NCI-H524 (cell line): ENCODE measurements around the gene RYR1.
"Not testable (repeated sequence)": the region's sequence is repeated elsewhere in the genome, so short reads cannot be mapped to it uniquely, and the experiment has no call there.

Experiments used
- DNase-seq, 2 experiments: peaks; one replicate each; lab custom pipeline; 2025; lab: John Stamatoyannopoulos, UW

RYR1 gene

DNA sequence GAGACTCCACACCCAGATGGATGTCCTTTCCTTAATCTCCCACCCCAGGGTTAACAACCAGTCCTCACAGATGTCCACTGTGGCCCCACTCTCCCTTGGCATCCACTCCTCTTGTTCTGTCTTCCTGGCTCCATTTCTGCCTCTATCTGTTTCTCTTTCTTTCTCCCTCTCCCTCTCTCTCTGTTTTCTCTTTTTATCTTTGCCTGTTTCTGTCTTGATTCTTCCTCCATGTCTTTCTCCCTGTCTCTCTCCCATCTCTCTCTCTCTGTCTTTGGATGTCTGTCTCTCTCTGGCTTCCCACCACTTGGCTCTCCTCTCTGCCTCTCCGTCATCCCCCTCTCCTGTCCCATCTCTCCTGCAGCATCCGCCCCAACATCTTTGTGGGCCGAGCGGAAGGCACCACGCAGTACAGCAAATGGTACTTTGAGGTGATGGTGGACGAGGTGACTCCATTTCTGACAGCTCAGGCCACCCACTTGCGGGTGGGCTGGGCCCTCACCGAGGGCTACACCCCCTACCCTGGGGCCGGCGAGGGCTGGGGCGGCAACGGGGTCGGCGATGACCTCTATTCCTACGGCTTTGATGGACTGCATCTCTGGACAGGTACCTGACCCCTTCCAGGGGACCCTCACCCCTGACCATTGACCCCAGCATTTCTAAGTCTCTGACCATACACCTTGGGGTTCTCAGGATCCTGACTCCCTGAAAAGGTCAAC, 24.4 kb downstream of the RYR1 start:
- DNase-seq: no peak

DNA sequence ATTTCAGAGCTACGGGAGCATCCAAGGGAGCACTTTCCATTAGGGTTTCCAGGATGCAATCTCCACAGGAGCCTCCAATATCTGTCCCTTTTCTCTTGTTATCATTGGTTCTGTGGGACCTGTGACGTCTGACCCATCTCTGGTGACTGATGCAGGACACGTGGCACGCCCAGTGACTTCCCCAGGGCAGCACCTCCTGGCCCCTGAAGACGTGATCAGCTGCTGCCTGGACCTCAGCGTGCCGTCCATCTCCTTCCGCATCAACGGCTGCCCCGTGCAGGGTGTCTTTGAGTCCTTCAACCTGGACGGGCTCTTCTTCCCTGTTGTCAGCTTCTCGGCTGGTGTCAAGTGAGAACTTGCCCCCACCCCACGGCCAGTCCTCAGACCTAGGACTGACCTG, 25.5 kb downstream of the RYR1 start:
- no peak for DNase-seq

DNA sequence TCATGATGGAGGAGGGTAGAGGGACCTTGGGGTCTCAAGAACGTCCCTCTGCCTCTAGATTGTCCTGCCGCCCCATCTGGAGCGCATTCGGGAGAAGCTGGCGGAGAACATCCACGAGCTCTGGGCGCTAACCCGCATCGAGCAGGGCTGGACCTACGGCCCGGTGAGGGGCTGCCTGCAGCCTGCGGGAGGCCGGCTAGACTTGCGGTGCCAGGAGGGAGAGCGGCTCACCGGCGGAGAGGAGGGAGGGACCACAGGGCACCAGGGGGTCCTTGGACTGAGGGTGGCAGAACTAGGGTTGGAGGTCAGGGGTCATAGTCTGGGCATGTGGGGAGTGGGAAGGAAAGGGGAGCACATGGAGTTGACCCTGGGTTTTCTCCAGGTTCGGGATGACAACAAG, 29.9 kb downstream of the RYR1 start:
- DNase-seq: no peak

DNA sequence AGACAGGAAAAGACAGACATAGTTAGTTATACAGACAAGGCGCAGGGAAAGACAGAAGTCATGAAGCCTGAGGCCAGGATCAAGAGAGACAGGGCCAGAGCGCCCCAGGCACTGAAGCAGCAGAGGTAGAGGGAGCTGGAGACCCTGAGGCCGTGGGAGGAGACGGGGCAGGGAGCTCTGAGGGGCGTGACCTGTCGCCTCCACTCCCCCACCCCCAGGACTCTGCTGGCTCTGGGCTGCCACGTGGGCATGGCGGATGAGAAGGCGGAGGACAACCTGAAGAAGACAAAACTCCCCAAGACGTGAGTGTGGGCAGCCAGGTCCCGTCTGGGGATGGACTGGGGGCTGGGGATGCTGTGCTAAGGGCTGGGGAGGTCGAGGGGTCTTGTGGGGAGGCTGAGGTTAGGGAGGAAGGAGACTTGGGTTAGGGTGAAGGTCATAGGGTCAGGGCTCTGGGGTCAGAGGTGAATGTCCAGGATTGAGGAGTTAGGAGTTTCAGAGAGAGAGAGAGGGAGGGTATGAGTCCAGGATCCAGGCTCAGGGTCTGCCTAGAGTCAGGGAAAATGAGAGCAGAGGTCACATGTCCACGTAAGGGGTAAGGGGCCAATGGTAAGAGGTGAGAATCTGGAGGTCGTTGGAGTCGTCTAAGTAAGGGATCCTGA, 31.1 kb downstream of the RYR1 start:
- DNase-seq: no peak

DNA sequence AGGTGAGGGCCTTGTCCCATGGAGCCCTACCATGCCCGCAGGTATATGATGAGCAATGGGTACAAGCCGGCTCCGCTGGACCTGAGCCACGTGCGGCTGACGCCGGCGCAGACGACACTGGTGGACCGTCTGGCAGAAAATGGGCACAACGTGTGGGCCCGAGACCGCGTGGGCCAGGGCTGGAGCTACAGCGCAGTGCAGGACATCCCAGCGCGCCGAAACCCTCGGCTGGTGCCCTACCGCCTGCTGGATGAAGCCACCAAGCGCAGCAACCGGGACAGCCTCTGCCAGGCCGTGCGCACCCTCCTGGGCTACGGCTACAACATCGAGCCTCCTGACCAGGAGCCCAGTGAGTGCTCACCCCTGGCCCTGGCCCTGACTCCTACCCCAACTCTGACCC, 32.6 kb downstream of the RYR1 start:
- DNase-seq: no peak

DNA sequence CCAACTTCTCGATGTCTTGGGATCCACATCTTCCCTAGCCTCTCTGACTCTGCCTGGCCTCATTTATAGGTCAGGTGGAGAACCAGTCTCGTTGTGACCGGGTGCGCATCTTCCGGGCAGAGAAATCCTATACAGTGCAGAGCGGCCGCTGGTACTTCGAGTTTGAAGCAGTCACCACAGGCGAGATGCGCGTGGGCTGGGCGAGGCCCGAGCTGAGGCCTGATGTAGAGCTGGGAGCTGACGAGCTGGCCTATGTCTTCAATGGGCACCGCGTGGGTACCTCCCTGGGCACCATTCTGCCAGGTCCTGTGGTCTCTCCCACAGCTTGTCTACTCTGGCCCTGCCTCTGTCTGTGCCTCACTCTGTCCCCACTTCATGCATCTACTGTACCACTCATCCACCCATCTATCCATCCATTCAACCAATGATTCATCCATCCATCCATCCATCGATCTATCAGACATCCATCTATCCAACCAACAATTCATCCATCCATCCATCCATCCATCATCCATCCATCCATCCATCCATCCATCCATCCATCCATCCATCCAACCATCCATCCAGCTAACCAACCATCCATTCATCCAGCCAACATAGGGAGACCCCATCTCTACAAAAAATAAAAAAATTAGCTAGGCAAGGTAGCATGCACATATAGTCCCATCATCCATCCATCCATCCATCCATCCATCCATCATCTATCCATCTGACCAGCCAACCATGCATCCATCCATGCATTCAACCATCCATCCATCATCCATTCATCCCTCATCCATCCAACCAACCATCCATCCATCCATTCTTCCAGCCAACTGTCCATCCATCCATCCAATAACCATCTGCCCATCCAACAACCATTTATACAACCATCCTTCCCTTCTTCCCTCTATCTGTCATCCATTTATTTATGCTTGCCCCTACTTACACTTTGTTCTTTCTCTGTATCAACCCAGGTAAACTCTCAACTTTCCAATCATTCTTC, 34.3 kb downstream of the RYR1 start:
- DNase-seq: no peak

DNA sequence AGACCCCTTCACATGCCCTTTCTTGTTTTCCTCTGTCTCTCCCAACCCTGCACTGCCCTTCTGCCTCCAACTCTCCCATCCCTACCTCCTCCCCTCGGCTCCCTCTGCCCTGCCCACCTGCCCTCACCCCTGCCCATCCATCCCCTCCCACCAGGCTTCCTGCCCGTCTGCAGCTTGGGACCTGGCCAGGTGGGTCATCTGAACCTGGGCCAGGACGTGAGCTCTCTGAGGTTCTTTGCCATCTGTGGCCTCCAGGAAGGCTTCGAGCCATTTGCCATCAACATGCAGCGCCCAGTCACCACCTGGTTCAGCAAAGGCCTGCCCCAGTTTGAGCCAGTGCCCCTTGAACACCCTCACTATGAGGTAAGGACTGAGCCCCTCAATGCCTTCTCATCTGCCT, 35.7 kb downstream of the RYR1 start:
- no peak for DNase-seq

DNA sequence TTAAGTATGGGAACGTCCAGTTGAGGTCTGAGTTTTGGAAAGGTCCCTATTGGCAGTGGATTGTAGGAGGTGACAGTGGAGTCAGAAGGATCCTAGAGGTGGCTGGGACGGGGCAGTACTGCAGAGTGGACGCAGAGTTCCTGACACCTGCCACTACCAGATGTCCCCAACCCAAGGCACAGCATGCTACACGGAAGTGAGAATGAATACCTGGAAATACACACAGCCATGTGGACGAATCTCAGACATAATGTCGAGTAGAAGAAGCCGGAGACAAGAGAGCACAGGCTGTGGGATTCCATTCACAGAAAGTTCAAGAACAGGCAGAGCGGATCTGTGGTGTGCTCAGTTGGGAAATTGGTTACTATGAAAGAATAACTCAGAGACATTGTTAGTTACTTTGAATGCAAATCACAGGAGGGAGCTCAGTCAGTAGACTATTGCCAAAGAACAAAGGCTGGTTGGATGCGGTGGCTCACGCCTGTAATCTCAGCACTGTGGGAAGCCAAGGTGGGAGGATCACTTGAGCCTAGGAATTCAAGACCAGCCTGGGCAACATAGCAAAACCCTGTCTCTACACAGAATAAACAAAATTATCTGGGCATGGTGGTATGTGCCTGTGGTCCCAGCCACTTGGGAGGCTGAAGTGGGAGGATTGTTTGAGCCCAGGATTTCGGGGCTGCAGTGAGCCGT, 37.4 kb downstream of the RYR1 start:
- DNase-seq: no peak

DNA sequence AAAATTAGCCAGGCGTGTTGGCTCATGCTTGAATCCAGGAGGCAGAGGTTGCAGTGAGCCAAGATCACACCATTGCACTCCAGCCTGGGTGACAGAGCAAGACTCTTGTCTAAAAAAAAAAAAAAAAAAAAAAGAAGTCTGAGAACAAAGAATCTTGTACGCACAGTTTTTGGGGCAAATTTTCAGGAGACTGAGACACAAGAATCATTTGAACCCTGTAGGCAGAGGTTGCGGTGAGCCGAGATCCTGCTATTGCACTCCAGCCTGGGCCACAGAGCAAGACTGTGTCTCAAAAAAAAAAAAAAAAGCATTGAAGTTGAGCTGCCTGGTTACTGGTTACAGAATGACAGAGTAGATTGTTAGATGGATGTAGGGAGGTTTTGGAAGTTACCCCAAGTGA, 39.2 kb downstream of the RYR1 start:
- DNase-seq: not testable (repeated sequence)

DNA sequence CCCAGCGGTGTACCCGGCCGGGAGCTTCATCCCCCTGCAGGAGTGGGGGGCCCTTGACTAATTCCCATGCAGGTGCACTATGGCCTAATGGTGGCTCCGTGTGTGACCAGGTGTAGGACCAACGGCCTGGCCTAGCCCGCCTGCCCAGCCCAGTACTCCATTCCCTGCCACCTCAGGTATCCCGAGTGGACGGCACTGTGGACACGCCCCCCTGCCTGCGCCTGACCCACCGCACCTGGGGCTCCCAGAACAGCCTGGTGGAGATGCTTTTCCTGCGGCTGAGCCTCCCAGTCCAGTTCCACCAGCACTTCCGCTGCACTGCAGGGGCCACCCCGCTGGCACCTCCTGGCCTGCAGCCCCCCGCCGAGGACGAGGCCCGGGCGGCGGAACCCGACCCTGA, 39.7 kb downstream of the RYR1 start:
- DNase-seq: no peak

DNA sequence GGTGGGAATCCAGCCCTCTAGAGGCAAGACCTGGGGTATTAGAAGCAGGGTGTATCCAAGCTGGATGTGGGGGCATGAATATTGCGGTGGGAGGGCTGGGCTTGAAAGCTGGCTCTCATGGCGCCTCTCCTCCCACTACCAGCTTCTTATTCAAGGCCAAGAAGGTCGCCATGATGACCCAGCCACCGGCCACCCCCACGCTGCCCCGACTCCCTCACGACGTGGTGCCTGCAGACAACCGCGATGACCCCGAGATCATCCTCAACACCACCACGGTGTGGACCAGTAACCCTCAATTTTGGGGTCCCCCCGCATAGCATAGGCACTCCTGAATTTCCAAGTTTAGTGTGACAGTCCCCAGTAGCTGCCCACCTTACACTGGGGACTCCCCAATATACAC, 41.7 kb downstream of the RYR1 start:
- no peak for DNase-seq

DNA sequence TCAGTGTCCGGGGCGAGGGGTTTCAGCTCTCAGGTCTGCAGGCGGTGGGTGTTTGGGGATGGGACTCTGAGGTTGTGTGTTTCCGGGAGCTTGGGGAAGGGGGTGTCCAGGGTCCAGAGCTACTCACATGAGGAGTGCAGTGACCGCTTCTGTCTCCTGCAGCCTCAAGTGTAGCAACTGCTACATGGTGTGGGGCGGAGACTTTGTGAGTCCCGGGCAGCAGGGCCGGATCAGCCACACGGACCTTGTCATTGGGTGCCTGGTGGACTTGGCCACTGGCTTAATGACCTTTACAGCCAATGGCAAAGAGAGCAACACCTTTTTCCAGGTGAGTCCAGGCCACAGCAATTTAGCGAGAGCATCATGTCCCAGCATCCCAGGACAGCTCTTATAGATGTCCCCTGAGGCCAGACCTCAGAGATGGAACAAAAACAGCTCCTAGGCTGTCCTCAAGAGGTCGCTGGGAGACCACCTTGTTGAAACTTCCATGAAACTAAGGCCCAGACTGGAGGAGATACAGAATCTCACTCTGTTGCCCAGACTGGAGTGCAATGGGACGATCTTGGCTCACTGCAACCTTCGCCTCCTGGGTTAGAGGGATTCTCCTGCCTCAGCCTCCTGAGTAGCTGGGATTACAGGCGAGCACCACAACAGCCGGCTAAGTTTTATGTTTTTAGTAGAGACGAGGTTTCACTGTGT, 44.9 kb downstream of the RYR1 start:
- DNase-seq: peak; percentile 19 to 63

DNA sequence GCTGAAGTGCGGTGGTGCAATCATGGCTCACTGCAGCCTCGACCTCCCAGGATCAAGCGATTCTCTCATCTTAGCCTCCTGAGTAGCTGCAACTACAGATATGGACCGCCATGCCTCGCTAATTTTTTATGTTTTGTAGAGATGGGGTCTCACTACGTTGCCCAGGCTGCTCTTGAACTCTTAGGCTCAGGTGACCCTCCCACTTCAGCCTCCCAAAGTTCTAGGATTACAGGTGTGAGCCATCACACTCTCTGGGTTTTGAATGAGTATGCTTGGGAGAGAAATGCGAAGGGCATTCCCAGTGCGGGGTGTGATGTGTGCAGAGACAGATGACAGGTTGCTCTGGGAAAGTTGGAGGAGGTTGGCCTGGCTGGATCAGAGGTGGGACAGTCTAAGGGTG, 49.0 kb downstream of the RYR1 start:
- no peak for DNase-seq

DNA sequence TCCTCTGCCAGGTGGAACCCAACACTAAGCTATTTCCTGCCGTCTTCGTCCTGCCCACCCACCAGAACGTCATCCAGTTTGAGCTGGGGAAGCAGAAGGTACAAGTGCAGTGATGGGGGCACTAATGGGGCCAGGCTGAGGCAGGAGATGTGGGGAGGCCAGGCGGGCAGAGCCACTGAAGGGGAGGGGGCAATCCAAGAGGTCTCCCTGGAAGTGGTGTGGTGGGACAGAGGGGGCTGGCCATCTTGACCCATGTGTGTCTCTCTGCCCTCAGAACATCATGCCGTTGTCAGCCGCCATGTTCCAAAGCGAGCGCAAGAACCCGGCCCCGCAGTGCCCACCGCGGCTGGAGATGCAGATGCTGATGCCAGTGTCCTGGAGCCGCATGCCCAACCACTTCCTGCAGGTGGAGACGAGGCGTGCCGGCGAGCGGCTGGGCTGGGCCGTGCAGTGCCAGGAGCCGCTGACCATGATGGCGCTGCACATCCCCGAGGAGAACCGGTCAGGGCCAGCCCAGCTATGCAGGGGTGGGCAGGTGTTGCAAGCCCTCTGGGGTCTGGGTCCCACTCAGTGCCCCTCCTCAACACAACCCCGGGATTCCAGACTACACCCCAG, 49.6 kb downstream of the RYR1 start:
- no peak for DNase-seq

DNA sequence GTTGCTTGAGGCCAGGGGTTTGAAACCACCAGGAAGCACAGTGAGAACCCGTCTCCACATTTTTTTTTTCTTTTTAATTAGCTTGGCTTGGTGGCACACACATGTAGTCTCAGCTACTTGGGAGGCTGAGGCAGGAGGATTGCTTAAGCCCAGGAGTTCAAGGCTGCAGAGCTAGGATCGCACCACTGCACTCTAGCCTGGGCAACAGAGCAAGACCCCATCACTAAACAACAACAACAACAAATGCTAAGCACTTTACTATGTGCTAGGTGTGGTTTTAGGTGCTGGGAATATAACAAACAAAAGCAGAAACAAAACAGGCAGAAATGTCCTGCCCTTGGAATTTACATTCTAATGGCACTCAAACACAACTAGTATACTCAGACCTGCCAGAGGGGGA, 51.3 kb downstream of the RYR1 start:
- no peak for DNase-seq

DNA sequence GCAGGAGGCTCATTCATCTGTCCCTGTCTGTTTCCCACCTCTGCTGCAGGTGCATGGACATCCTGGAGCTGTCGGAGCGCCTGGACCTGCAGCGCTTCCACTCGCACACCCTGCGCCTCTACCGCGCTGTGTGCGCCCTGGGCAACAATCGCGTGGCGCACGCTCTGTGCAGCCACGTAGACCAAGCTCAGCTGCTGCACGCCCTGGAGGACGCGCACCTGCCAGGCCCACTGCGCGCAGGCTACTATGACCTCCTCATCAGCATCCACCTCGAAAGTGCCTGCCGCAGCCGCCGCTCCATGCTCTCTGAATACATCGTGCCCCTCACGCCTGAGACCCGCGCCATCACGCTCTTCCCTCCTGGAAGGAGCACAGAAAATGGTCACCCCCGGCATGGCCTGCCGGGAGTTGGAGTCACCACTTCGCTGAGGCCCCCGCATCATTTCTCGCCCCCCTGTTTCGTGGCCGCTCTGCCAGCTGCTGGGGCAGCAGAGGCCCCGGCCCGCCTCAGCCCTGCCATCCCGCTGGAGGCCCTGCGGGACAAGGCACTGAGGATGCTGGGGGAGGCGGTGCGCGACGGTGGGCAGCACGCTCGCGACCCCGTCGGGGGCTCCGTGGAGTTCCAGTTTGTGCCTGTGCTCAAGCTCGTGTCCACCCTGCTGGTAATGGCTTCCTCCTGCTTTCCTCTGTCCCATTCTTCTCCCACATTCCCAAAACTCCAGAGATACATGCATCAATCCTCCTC, 52.2 kb downstream of the RYR1 start:
- no peak for DNase-seq

DNA sequence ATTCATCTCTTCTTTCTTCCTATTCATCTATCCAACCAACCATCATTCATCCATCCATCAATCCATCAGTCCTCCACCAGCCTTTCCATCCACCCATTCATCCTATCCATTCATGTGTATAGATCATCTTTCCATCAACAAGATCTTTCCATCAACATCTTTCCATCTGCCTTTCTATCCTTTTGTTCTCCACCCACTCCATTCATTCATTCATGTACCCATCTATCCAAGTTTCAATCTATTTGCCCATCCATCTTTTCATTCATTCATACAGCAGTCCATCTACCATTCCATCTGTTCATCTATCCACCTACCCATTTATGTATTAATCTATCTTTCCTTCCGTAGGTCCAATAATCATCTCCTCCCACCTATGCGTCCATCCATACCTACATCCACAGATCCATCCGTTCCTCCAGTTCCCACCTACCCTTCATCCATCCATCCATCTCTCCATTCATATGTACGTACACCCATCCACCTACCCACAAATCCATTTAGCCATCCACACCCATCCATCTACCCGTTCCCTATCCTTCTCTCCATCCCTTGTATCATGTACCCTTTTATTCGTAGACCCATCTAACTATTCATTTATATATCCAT, 53.3 kb downstream of the RYR1 start:
- no peak for DNase-seq

DNA sequence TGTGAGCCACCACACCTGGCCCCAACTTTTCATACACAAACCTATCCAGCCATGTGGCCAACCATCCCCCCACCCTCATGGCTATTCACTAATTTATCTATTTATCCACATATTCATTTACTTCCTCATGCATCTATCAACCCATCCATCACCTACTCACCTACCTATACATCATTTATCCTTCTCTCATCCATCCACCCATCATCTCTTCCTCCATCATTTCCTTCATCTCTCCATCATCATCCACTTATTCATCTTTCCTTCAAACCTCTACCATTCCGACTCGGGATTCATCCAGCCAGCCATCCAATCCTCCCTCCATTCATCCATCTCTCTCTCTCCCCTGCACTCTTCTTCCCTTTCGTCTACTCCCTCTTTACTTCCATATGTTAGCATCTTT, 54.6 kb downstream of the RYR1 start:
- no peak for DNase-seq

DNA sequence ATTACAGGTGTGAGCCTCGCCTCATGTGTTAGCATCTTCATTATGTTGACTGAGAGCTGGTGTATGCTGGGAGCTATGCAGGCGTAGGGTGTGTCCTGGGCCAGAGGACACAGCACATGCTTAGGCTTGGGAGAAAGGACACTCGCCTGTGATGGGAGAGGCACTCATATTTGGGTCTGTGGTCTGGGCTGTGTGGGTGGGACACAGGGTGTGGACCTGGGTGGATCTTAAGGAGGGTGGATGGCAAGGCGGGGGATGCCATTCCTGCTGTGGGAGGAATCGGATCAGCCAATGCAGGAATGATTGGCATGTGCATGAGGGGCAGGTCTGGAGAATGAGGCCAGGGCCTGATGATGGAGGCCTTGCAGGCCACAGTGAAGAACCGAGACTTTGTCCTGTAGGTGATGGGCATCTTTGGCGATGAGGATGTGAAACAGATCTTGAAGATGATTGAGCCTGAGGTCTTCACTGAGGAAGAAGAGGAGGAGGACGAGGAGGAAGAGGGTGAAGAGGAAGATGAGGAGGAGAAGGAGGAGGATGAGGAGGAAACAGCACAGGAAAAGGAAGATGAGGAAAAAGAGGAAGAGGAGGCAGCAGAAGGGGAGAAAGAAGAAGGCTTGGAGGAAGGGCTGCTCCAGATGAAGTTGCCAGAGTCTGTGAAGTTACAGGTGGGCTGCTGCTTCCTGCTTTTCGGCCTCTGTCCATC, 55.4 kb downstream of the RYR1 start:
- DNase-seq: no peak
